Spleen (tissue), 7 donors: ENCODE measurements around the gene DNAJB1.

Experiments
- CTCF ChIP-seq, 11 experiments: fragments of 200-600 bp in 7 of 11; fragments of 450-650 bp in 4 of 11; sonication (generic) in 4 of 11; IDR thresholded peaks in 8 of 11; conservative IDR thresholded peaks in 3 of 11; 1 replicate in 7 of 11; 2 replicates in 4 of 11; pipeline versions ENCODE4 v1.4.0 to v1.8.0; 2016 to 2021; ENCODE audit warnings: antibody characterized with exemption in 11 of 11, inconsistent platforms in 4 of 11, mild to moderate bottlenecking in 1 of 11
- POLR2A ChIP-seq, 3 donors: fragments of 450-650 bp; IDR thresholded peaks; one replicate each; pipeline ENCODE4 v1.5.1; 2017; ENCODE audit warnings: antibody characterized with exemption in 3 of 3, mild to moderate bottlenecking in 1 of 3
- donor health status: DM: no; HTN: no; CAD: no; lungs with moderate emphysema.
- donor health status: DM: no; HTN: no; CAD: no.
- donor health status: DM: no; HTN: no; CAD: no.

GRCh38 chr19:14561847-14562351, 43.7 kb upstream of the DNAJB1 start:
- no peak for TF ChIP-seq CTCF (IDR thresholded peaks at IDR 0.05 in 8 of 11, conservative IDR thresholded peaks at IDR 0.05 in 3 of 11)
- TF ChIP-seq POLR2A (IDR thresholded peaks at IDR 0.05) = no peak
